ENCODE results near the gene BCL2.

DNA sequence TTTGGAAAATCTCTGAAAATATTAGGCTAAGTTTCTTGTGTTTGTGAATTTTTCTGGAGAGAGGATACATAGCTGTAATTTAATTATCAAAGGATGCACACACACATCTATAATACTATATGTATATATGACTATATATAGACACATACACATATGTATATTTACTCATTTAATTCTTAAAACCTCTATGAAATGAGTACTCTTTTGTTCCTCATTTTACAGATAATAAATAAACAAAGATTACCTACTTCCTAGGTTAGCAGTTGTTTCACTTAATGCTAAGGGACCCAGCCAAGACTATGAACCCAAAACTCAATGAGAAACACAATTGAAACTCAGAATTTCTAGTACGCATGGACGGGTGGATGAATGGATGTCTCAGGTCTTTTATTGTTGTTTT lies 145.6 kb downstream of the BCL2 start:
- no peak for TF ChIP-seq POLR2A (IDR thresholded peaks at IDR 0.05)
- TF ChIP-seq, protein P1, sequence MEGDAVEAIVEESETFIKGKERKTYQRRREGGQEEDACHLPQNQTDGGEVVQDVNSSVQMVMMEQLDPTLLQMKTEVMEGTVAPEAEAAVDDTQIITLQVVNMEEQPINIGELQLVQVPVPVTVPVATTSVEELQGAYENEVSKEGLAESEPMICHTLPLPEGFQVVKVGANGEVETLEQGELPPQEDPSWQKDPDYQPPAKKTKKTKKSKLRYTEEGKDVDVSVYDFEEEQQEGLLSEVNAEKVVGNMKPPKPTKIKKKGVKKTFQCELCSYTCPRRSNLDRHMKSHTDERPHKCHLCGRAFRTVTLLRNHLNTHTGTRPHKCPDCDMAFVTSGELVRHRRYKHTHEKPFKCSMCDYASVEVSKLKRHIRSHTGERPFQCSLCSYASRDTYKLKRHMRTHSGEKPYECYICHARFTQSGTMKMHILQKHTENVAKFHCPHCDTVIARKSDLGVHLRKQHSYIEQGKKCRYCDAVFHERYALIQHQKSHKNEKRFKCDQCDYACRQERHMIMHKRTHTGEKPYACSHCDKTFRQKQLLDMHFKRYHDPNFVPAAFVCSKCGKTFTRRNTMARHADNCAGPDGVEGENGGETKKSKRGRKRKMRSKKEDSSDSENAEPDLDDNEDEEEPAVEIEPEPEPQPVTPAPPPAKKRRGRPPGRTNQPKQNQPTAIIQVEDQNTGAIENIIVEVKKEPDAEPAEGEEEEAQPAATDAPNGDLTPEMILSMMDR (IDR thresholded peaks at IDR 0.05) = no peak
- TF ChIP-seq POLR2AphosphoS5 (IDR thresholded peaks at IDR 0.05) = no peak
- no peak for TF ChIP-seq EP300 (IDR thresholded peaks at IDR 0.05)

Data from sigmoid colon (tissue), 4 donors.